ENCODE data around the gene CHST8.

CHST8 gene

GRCh38 chr19:33773704-33774624 is 152.2 kb downstream of the CHST8 start:
- no peaks in the 10 kb centered on the region for H3K27me3 ChIP-seq (ENCODE audit: control insufficient read depth, insufficient read depth, low read length)
- no peaks in the 10 kb centered on the region; the same call in 1 of the 2 replicates for H3K4me1 ChIP-seq (ENCODE audit: control insufficient read depth, insufficient read depth, low read length)
- H3K27ac ChIP-seq (ENCODE audit: low read depth, low read length), result no peak overlapping the region
- no peaks in the 10 kb centered on the region for H3K36me3 ChIP-seq (ENCODE audit: control insufficient read depth, insufficient read depth, low read length)
- no peak overlapping the region for H3K9ac ChIP-seq (ENCODE audit: low read depth, low read length)
- no peak overlapping the region for H3K4me3 ChIP-seq (ENCODE audit: low read depth, low read length)
- no peaks in the 10 kb centered on the region for H3K9me3 ChIP-seq (ENCODE audit: control insufficient read depth, insufficient read depth, low read length)

GRCh38 chr19:33774751-33775150 is 153.0 kb downstream of the CHST8 start:
- no peak overlapping the region for H3K27ac ChIP-seq (ENCODE audit: low read depth, low read length)
- no peaks in the 10 kb centered on the region for H3K27me3 ChIP-seq (ENCODE audit: control insufficient read depth, insufficient read depth, low read length)
- no peak overlapping the region for H3K9ac ChIP-seq (ENCODE audit: low read depth, low read length)

DNA sequence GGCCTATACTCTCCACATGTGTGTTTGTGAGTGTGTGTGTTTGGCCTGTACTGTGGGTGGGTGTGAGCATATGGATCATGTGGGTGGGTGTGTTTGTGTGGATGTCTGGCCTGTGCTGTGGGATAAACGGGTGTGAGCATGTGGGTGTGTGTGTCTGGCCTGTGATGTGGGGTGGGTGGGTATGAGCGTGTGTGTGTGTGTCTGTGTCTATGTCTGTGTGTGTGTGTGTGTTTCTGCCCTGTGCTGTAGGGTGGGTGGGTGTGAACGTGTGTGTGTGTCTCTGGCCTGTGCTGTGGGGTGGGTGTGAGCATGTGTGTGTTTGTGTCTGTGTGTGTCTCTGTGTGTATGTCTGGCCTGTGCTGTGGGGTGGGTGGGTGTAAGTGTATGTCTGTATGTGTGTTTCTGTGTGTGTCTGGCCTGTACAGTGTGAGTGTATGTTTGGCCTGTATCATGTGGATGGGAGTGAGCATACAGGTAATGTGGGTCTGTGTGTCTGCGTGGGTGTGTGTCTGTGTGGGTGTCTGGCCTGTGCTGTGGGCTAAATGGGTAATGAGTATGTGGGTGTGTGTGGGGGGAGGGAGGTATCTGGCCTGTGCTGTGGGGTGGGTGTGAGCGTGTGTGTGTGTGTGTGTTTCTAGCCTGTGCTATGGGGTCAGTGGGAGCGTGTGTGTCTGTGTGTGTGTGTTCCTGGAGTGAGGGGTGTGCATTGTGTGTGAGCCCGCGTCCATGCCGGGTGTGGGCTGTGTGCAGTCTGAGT is 154.2 kb downstream of the CHST8 start:
- Histone ChIP-seq H3K9me3 (ENCODE audit: control insufficient read depth, insufficient read depth, low read length) (no peaks in the 10 kb centered on the region), H3K4me3 (ENCODE audit: low read depth, low read length) (no peak overlapping the region), H3K9ac (ENCODE audit: low read depth, low read length) (no peak overlapping the region)

More at GRCh38 chr19:33774751-33775150, 153.0 kb downstream of the CHST8 start:
- Histone ChIP-seq H3K36me3 (ENCODE audit: control insufficient read depth, insufficient read depth, low read length) (no peaks in the 10 kb centered on the region), H3K9me3 (ENCODE audit: control insufficient read depth, insufficient read depth, low read length) (no peaks in the 10 kb centered on the region), H3K4me1 (ENCODE audit: control insufficient read depth, insufficient read depth, low read length) (no peaks in the 10 kb centered on the region; the same call in 1 of the 2 replicates), H3K4me3 (ENCODE audit: low read depth, low read length) (no peak overlapping the region)

DNA sequence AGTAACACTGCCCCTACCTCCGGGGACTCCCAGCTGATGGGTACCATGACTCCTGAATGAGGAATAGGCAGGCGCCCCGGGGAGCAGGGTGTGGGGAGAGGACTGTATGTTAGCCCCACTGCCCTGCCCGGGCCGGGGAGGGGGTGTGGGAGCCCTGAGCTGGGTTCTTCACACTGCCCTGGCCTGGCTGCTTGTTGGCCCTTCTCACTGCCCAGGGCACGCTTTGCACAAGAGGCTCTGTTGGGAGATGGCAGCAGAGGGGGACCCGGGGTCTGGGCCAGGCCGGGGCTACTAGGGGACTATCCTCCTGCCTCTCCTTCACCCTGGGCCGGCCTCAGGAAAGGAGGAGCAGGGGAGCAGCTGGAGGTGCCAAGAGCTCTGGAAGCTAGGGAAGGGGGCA is 155.6 kb downstream of the CHST8 start:
- Histone ChIP-seq H3K9me3 (ENCODE audit: control insufficient read depth, insufficient read depth, low read length) (no peaks in the 10 kb centered on the region), H3K4me1 (ENCODE audit: control insufficient read depth, insufficient read depth, low read length) (no peaks in the 10 kb centered on the region; the same call in 1 of the 2 replicates), H3K4me3 (ENCODE audit: low read depth, low read length) (no peak overlapping the region), H3K27ac (ENCODE audit: low read depth, low read length) (no peak overlapping the region), H3K36me3 (ENCODE audit: control insufficient read depth, insufficient read depth, low read length) (no peaks in the 10 kb centered on the region), H3K9ac (ENCODE audit: low read depth, low read length) (no peak overlapping the region), H3K27me3 (ENCODE audit: control insufficient read depth, insufficient read depth, low read length) (no peaks in the 10 kb centered on the region)

More for the DNA sequence above, 154.2 kb downstream of the CHST8 start:
- Histone ChIP-seq H3K36me3 (ENCODE audit: control insufficient read depth, insufficient read depth, low read length) (no peaks in the 10 kb centered on the region), H3K27me3 (ENCODE audit: control insufficient read depth, insufficient read depth, low read length) (no peaks in the 10 kb centered on the region), H3K27ac (ENCODE audit: low read depth, low read length) (no peak overlapping the region), H3K4me1 (ENCODE audit: control insufficient read depth, insufficient read depth, low read length) (no peaks in the 10 kb centered on the region; the same call in 1 of the 2 replicates)

DNA sequence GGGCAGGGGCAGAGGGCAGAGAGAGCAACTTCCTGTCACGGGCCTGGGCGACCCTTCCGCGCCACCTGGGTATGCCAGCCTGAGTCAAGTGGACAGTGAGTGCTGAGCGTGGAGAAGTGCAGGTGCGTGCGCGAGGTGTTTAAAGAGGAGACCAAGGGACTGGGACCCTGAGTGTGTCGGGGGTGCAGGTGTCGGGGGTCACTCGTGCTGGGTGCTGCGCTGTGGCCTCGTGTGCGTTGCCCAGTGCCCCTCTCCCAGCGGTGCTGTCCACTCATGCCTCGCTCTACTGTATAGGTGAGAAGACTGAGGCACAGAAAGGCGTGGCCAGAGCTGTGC is 156.0 kb downstream of the CHST8 start:
- H3K9me3 ChIP-seq (ENCODE audit: control insufficient read depth, insufficient read depth, low read length), result no peaks in the 10 kb centered on the region
- H3K9ac ChIP-seq (ENCODE audit: low read depth, low read length), result no peak overlapping the region
- no peaks in the 10 kb centered on the region; the same call in 1 of the 2 replicates for H3K4me1 ChIP-seq (ENCODE audit: control insufficient read depth, insufficient read depth, low read length)
- H3K27ac ChIP-seq (ENCODE audit: low read depth, low read length), result no peak overlapping the region
- no peak overlapping the region for H3K4me3 ChIP-seq (ENCODE audit: low read depth, low read length)
- no peaks in the 10 kb centered on the region for H3K36me3 ChIP-seq (ENCODE audit: control insufficient read depth, insufficient read depth, low read length)
- no peaks in the 10 kb centered on the region for H3K27me3 ChIP-seq (ENCODE audit: control insufficient read depth, insufficient read depth, low read length)

DNA sequence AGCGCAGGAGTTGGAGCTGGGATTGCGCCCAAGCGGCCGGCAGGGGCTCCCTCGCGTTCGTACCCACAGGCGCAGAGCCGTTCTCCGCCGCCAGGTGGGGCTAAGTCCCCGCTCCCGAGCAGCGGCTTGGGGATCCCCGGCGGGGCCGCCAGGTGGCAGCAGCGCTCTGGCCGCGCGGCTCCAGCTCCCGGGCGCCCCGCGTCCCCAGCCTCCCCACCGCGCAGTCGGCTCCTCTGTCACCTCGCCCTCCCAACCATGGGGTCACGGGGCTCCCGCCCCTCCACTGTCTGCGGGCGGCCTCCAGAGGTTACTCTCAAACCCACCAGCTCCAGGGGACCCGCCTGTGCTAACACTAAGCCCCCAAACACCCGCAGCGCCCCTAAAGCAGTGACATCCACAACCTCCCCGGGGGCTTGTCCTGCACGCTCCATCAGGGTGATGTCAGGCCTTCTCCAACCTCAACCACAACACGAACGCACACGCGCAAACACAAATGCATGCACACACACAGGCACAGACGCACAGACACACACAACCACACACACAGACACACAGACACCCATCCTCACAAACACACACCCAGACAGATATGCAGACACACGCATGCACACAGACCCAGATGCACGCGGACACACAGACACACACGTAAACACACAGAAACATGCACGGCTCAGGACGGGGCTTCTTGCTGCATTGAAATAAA is 156.5 kb downstream of the CHST8 start:
- Histone ChIP-seq H3K9ac (ENCODE audit: low read depth, low read length) (no peak overlapping the region), H3K4me1 (ENCODE audit: control insufficient read depth, insufficient read depth, low read length) (no peaks in the 10 kb centered on the region; the same call in 1 of the 2 replicates), H3K4me3 (ENCODE audit: low read depth, low read length) (no peak overlapping the region; the same call in 1 of the 2 replicates), H3K27ac (ENCODE audit: low read depth, low read length) (no peak overlapping the region), H3K9me3 (ENCODE audit: control insufficient read depth, insufficient read depth, low read length) (no peaks in the 10 kb centered on the region), H3K27me3 (ENCODE audit: control insufficient read depth, insufficient read depth, low read length) (no peaks in the 10 kb centered on the region), H3K36me3 (ENCODE audit: control insufficient read depth, insufficient read depth, low read length) (no peaks in the 10 kb centered on the region)

DNA sequence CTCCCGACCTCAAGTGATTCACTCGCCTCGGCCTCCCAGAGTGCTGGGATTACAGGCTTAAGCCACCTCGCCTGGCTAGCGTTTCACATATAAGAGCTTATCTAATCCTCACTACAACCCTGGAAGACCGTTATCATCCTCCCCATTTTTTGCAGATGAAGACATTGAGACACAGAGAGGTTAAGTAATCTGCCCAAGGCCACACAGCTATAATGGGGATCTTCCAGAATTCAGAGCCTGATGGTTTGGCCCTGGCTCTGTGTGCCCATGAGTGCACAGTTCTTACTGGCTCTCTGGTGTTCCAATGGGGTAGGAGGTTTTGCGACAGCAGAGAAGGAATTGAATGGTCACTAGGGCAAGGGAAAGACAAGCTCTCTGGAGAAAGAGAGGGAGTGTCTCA is 158.1 kb downstream of the CHST8 start:
- Histone ChIP-seq H3K4me1 (ENCODE audit: control insufficient read depth, insufficient read depth, low read length) (no peaks in the 10 kb centered on the region; the same call in 1 of the 2 replicates), H3K27me3 (ENCODE audit: control insufficient read depth, insufficient read depth, low read length) (no peaks in the 10 kb centered on the region), H3K27ac (ENCODE audit: low read depth, low read length) (no peak overlapping the region), H3K36me3 (ENCODE audit: control insufficient read depth, insufficient read depth, low read length) (no peaks in the 10 kb centered on the region), H3K9ac (ENCODE audit: low read depth, low read length) (no peak overlapping the region), H3K9me3 (ENCODE audit: control insufficient read depth, insufficient read depth, low read length) (no peaks in the 10 kb centered on the region), H3K4me3 (ENCODE audit: low read depth, low read length) (no peak overlapping the region)

DNA sequence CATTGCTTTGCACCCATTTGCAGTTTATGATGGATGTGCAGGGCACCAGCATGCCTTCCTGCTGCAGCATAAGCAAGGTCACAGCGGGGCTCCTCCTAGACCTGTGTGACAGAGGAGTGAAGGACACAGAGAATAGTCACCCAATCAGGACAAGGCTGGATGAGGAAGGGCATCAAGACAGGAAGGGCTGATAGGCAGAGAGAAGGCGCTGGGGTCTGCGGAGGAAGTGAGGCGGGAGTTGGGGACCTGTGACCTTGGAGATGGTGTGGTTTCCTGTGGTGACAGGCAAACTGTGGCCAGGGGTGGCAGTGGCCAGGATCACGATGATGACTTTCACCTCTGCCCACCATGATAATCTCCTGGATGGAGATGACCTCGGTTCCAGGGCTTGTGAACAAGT is 158.5 kb downstream of the CHST8 start:
- H3K27ac ChIP-seq (ENCODE audit: low read depth, low read length), result no peak overlapping the region
- H3K36me3 ChIP-seq (ENCODE audit: control insufficient read depth, insufficient read depth, low read length), result no peaks in the 10 kb centered on the region
- H3K27me3 ChIP-seq (ENCODE audit: control insufficient read depth, insufficient read depth, low read length), result no peaks in the 10 kb centered on the region
- H3K4me1 ChIP-seq (ENCODE audit: control insufficient read depth, insufficient read depth, low read length), result no peaks in the 10 kb centered on the region; the same call in 1 of the 2 replicates
- no peak overlapping the region for H3K9ac ChIP-seq (ENCODE audit: low read depth, low read length)
- no peaks in the 10 kb centered on the region for H3K9me3 ChIP-seq (ENCODE audit: control insufficient read depth, insufficient read depth, low read length)
- H3K4me3 ChIP-seq (ENCODE audit: low read depth, low read length), result no peak overlapping the region

GRCh38 chr19:33780746-33781145 is 159.0 kb downstream of the CHST8 start:
- no peak overlapping the region for H3K9ac ChIP-seq (ENCODE audit: low read depth, low read length)
- H3K4me1 ChIP-seq (ENCODE audit: control insufficient read depth, insufficient read depth, low read length), result no peaks in the 10 kb centered on the region; the same call in 1 of the 2 replicates
- H3K4me3 ChIP-seq (ENCODE audit: low read depth, low read length), result no peak overlapping the region
- H3K27me3 ChIP-seq (ENCODE audit: control insufficient read depth, insufficient read depth, low read length), result no peaks in the 10 kb centered on the region
- H3K27ac ChIP-seq (ENCODE audit: low read depth, low read length), result no peak overlapping the region
- no peaks in the 10 kb centered on the region for H3K9me3 ChIP-seq (ENCODE audit: control insufficient read depth, insufficient read depth, low read length)
- no peaks in the 10 kb centered on the region for H3K36me3 ChIP-seq (ENCODE audit: control insufficient read depth, insufficient read depth, low read length)

DNA sequence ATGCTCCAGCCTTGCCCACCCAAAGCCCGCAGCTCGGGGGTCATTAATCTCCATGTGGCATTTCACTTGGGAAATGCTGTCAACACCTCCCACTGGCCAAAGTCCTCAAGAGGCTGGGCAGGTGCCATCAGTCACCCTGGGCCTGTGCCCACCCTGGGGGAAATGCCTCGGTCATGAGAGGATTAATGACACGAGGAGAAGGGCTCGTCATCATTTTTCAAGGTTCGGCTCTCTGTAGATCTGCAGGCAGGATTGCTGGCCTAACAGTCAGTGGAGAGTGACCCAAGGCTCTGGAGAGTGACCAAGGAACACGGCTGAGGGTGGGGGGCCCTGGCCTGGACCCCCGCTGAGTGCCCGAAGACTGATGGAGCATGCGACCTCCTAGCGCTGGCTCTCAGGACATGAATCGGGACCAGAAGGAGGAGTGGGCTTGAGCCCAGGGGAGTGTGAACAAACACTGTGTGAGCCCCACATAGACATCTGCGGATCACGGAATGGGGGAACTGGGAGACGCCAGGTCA is 159.7 kb downstream of the CHST8 start:
- Histone ChIP-seq H3K4me1 (ENCODE audit: control insufficient read depth, insufficient read depth, low read length) (no peaks in the 10 kb centered on the region; the same call in 1 of the 2 replicates), H3K9ac (ENCODE audit: low read depth, low read length) (no peak overlapping the region), H3K27ac (ENCODE audit: low read depth, low read length) (no peak overlapping the region), H3K36me3 (ENCODE audit: control insufficient read depth, insufficient read depth, low read length) (no peaks in the 10 kb centered on the region), H3K4me3 (ENCODE audit: low read depth, low read length) (no peak overlapping the region), H3K27me3 (ENCODE audit: control insufficient read depth, insufficient read depth, low read length) (no peaks in the 10 kb centered on the region), H3K9me3 (ENCODE audit: control insufficient read depth, insufficient read depth, low read length) (no peaks in the 10 kb centered on the region)

Data from HUES48 (cell line).